Measurements from ENCODE around the gene SNRPA.

Gene SNRPA

DNA sequence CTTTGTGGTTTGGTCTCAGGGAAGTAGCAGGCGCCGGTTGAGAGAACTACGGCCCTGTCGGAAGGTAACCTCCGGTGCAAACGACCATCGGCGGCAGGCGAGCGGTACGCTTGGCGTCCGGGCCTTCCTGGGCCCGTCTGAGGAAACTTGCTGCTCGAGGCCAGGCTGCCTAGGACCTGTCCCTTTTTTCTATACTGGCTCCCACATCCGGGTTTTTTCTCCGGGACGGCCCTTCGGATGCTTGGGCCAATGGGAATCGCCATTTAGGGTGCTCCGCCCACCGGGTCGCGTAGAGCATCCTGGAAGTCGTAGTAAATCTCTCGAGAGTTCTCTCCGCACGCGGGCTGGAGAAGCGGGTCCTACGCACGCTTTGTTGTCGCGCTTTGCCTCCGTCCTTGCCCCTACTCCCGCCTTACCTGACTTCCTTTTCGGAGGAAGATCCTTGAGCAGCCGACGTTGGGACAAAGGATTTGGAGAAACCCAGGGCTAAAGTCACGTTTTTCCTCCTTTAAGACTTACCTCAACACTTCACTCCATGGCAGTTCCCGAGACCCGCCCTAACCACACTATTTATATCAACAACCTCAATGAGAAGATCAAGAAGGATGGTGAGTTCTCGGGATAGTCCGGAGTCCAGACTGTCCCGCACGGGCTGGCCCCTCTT, at the start of gene SNRPA:
TSS of gene SNRPA (plus strand) at position 330 of the 664 bp plus-strand sequence. CDS start at position 536, 206 bp downstream.
- peak; percentile 93 for DNase-seq (ENCODE audit: low read depth)

DNA sequence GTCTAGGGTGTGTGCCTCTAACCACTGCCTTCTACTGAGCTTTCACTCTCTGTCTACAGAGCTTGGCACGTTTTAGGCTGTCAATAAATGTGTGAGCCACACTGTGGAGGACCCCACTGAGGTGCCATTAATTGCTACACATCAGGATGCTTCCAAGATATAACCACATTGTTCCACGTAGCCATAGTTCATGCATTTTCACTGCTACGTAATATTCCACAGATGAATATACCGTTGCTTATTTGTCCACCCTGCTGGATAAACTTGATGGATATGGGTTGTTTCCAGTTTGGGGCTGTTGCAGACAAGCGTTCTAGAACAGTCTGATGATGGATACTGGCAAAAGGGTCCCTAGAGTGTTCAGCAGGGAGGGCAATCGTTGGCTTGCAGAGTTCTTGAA, 49.2 kb upstream of the SNRPA start:
- no peak for DNase-seq (ENCODE audit: low read depth)

DNA sequence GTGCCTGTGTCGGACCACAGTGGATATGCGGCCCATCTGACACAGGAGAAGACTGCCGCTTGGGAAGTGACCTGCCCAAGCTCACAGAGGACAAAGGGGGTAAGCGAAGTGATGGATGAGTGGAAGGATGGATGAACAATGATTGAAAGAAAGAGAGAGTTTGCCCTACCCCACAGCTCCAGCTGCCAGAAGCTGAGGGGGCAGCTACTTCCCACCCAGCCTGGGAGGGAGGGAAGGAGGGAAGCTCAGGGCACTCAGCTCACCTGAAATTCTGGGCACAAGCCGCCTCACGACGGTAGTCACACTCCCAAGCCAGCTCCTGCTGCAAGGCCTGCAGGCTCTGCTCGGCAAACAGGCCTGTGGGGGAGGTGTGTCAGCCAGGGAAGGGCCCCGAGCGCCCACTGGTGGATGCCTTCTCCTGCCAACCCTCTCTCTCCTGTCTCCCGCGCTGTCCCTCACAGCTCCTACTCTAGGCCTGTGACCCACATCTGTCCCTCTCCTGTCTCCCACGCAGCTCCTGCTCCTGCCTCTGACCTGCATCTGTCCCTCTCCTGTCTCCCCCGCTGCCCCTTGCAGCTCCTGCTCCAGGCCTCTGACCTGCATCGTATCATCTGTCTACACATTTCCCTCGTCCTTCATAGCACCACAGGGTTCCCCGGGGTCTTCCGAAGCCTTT, 48.5 kb upstream of the SNRPA start:
- no peak for DNase-seq (ENCODE audit: low read depth)

- no peak for DNase-seq (ENCODE audit: low read depth)
These were observed 47.8 kb upstream of the SNRPA start for GRCh38 chr19:40703029-40703755.

GRCh38 chr19:40704491-40705361, 46.3 kb upstream of the SNRPA start:
- no peak for DNase-seq (ENCODE audit: low read depth)

DNA sequence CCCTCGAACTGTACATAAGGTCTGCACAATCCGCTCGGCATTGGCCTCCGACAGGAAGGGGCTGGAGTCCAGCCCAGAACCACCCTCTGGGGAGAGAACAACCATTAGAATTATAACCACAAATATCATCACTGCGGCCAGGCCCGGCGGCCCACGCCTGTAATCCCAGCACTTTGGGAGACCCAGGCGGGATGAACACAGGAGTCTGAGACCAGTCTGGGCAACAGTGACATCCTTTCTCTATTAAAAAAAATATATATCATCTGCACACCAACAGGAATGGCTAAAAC, 45.7 kb upstream of the SNRPA start:
- DNase-seq (ENCODE audit: low read depth): no peak

- DNase-seq (ENCODE audit: low read depth): no peak
These were observed 44.9 kb upstream of the SNRPA start for GRCh38 chr19:40705950-40706619.

GRCh38 chr19:40707615-40708014, 43.4 kb upstream of the SNRPA start:
- no peak for DNase-seq (ENCODE audit: low read depth)

- no peak for DNase-seq (ENCODE audit: low read depth)
These were observed 41.2 kb upstream of the SNRPA start for GRCh38 chr19:40709817-40710216.

- no peak for DNase-seq (ENCODE audit: low read depth)
These were observed 37.1 kb upstream of the SNRPA start for GRCh38 chr19:40713939-40714338.

GRCh38 chr19:40714441-40715299, 36.3 kb upstream of the SNRPA start:
- peak; percentile 83 for DNase-seq (ENCODE audit: low read depth)

- peak; percentile 63 for DNase-seq (ENCODE audit: low read depth)
These were observed 34.9 kb upstream of the SNRPA start for GRCh38 chr19:40716031-40716481.

- DNase-seq (ENCODE audit: low read depth): peak; percentile 100
These were observed 34.3 kb upstream of the SNRPA start, which contains the start of the genes COQ8B and ITPKC for GRCh38 chr19:40716482-40717324. COQ8B (minus strand) TSS chr19:40716886; CDS start chr19:40714632, 2,254 bp downstream. ITPKC (plus strand) TSS chr19:40717112; CDS start chr19:40717136, 24 bp downstream.

DNA sequence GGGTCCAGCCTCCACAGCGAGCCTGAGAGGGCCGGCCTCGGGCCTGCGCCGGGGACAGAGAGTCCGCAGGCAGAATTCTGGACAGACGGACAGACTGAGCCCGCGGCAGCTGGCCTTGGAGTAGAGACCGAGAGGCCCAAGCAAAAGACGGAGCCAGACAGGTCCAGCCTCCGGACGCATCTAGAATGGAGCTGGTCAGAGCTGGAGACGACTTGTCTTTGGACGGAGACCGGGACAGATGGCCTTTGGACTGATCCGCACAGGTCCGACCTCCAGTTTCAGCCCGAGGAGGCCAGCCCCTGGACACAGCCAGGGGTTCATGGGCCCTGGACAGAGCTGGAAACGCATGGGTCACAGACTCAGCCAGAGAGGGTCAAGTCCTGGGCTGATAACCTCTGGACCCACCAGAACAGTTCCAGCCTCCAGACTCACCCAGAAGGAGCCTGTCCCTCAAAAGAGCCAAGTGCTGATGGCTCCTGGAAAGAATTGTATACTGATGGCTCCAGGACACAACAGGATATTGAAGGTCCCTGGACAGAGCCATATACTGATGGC, 33.6 kb upstream of the SNRPA start:
- no peak for DNase-seq (ENCODE audit: low read depth)

GRCh38 chr19:40717880-40718773, 32.9 kb upstream of the SNRPA start:
- no peak for DNase-seq (ENCODE audit: low read depth)

GRCh38 chr19:40718774-40719391, 32.1 kb upstream of the SNRPA start:
- no peak for DNase-seq (ENCODE audit: low read depth)

- DNase-seq (ENCODE audit: low read depth): no peak
These were observed 31.5 kb upstream of the SNRPA start for GRCh38 chr19:40719414-40719894.

GRCh38 chr19:40721140-40721486, 29.9 kb upstream of the SNRPA start:
- DNase-seq (ENCODE audit: low read depth): no peak
